ENCODE measurements around the gene PALLD.
A peak's percentile ranks its signal among the peaks of the same experiment; 100 is the strongest.

The PALLD gene

GRCh38 chr4:168569066-168569930, 72.4 kb downstream of the PALLD start (continued):
- TF ChIP-seq ZBTB17 (tag by site-specific recombination; IDR thresholded peaks at IDR 0.05) (peak; percentile 53; the same call in 1 of the 2 replicates), MYNN (tag by site-specific recombination; IDR thresholded peaks at IDR 0.05; ENCODE audit: borderline replicate concordance) (peak; percentile 87), ZNF366 (tag by site-specific recombination; conservative IDR thresholded peaks at IDR 0.05) (peak; percentile 48), ZNF558 (tag by site-specific recombination; IDR thresholded peaks at IDR 0.05) (no peak), ZNF138 (tag by site-specific recombination; IDR thresholded peaks at IDR 0.05; ENCODE audit: borderline replicate concordance) (no peak), ZEB2 (tag by site-specific recombination; IDR thresholded peaks at IDR 0.05) (peak; percentile 70; the same call in 1 of the 2 replicates), PRDM6 (tag by site-specific recombination; IDR thresholded peaks at IDR 0.05) (peak; percentile 85), ZNF37A (tag by site-specific recombination; IDR thresholded peaks at IDR 0.05) (no peak), SETDB1 (IDR thresholded peaks at IDR 0.05; ENCODE audit: insufficient read length, low read length) (peak; percentile 32), GLIS1 (tag by site-specific recombination; IDR thresholded peaks at IDR 0.05) (0 out of 2 replicates have a peak, but pooled peaks have one; percentile 24), TRIM28 (IDR thresholded peaks at IDR 0.05; ENCODE audit: borderline replicate concordance, low read length) (peak; percentile 57; the same call in 1 of the 2 replicates)

GRCh38 chr4:168569931-168570276, 73.1 kb downstream of the PALLD start:
- H3K36me3 ChIP-seq (ENCODE audit: control insufficient read depth in 2 of 2, insufficient read depth in 1 of 2, low read length in 2 of 2): no peaks in the 10 kb centered on the region
- no peak overlapping the region for H3K4me3 ChIP-seq (ENCODE audit: low read depth, low read length)
- POLR2A ChIA-PET: no interaction called here
- CTCF ChIA-PET: no interaction called here
- H3K27ac ChIP-seq (ENCODE audit: extremely low read depth, low read depth, low read length): peak overlapping the region; percentile 78
- H3K4me1 ChIP-seq (ENCODE audit: control insufficient read depth, insufficient read depth, low read length): peaks cover 8% of the 10 kb centered on the region
- H3K9me3 ChIP-seq (ENCODE audit: control insufficient read depth, insufficient read depth, low read depth, low read length): no peaks in the 10 kb centered on the region
- TF ChIP-seq EGR2 (tag by site-specific recombination; IDR thresholded peaks at IDR 0.05; ENCODE audit: low read depth): no peak
- TF ChIP-seq ZNF112 (tag by site-specific recombination; IDR thresholded peaks at IDR 0.05): no peak
- TF ChIP-seq ZSCAN18 (tag by site-specific recombination; IDR thresholded peaks at IDR 0.05): no peak
- TF ChIP-seq KLF1 (tag by site-specific recombination; IDR thresholded peaks at IDR 0.05): no peak
- no peak for TF ChIP-seq ZNF138 (tag by site-specific recombination; IDR thresholded peaks at IDR 0.05; ENCODE audit: borderline replicate concordance)
- TF ChIP-seq ZNF174 (tag by site-specific recombination; IDR thresholded peaks at IDR 0.05): no peak
- 0 out of 2 replicates have a peak, but pooled peaks have one; percentile 27 for TF ChIP-seq BCL11A (tag by site-specific recombination; IDR thresholded peaks at IDR 0.05; ENCODE audit: low read depth)
- TF ChIP-seq ZNF335 (tag by site-specific recombination; conservative IDR thresholded peaks at IDR 0.05): peak; percentile 52; the same call in 1 of the 2 replicates
- no peak for TF ChIP-seq ZBTB20 (tag by site-specific recombination; IDR thresholded peaks at IDR 0.05)
- no peak for TF ChIP-seq ZNF623 (tag by site-specific recombination; IDR thresholded peaks at IDR 0.05)
- no peak for TF ChIP-seq ZNF423 (tag by site-specific recombination; IDR thresholded peaks at IDR 0.05)
- TF ChIP-seq BCL11B (tag by site-specific recombination; IDR thresholded peaks at IDR 0.05; ENCODE audit: low read depth): no peak
- no peak for TF ChIP-seq ZNF791 (tag by site-specific recombination; IDR thresholded peaks at IDR 0.05)
- TF ChIP-seq ZNF148 (tag by site-specific recombination; IDR thresholded peaks at IDR 0.05; ENCODE audit: borderline replicate concordance): no peak
- TF ChIP-seq ZEB2 (tag by site-specific recombination; IDR thresholded peaks at IDR 0.05): no peak
- TF ChIP-seq ZNF23 (tag by site-specific recombination; IDR thresholded peaks at IDR 0.05; ENCODE audit: borderline replicate concordance): no peak
- TF ChIP-seq OVOL3 (tag by site-specific recombination; IDR thresholded peaks at IDR 0.05): peak; percentile 75
- TF ChIP-seq ATF2 (tag by site-specific recombination; IDR thresholded peaks at IDR 0.05; ENCODE audit: low read depth): no peak
- TF ChIP-seq ZNF610 (tag by site-specific recombination; IDR thresholded peaks at IDR 0.05; ENCODE audit: borderline replicate concordance): no peak
- TF ChIP-seq ZNF488 (tag by site-specific recombination; IDR thresholded peaks at IDR 0.05): no peak

Measured in HEK293 (cell line).